HepG2 (cell line): ENCODE data around the gene CHST12. TPM values are rescaled to one million over a fixed set of nuclear protein-coding genes. Genes with fewer than 3 reads are reported as not detected.
A peak's percentile ranks its signal among the peaks of the same experiment; 100 is the strongest.

Source experiments
- AGO1 ChIP-seq: fragments of 200-400 bp; formaldehyde crosslinking; IDR thresholded peaks from 2 replicates; pipeline ENCODE4 v1.6.1; 2017; ENCODE audit warnings: mild to moderate bottlenecking, low read depth, low read length, moderate library complexity; ENCODE audit not compliant: poor library complexity, severe bottlenecking
- ATF1 ChIP-seq: IDR thresholded peaks from 2 replicates; pipeline ENCODE4 v1.6.1; 2016; ENCODE audit warnings: mild to moderate bottlenecking, control low read depth
- CENPT ChIP-seq: sonication (generic); formaldehyde crosslinking; IDR thresholded peaks from 2 replicates; pipeline ENCODE4 v1.8.0; 2022; ENCODE audit warnings: low read depth, mild to moderate bottlenecking, moderate library complexity, missing genetic modification reagents
- JDP2 ChIP-seq: sonication (generic); formaldehyde crosslinking; IDR thresholded peaks from 2 replicates; pipeline ENCODE4 v1.8.1; 2022; ENCODE audit warnings: missing genetic modification reagents, borderline replicate concordance
- NFYB ChIP-seq: sonication (generic); formaldehyde crosslinking; IDR thresholded peaks from 2 replicates; pipeline ENCODE4 v1.4.0; 2020; ENCODE audit warnings: missing genetic modification reagents
- SAP130 ChIP-seq: IDR thresholded peaks from 2 replicates; pipeline ENCODE4 v1.6.1; 2016; ENCODE audit warnings: low read depth
- SNAPC4 ChIP-seq: sonication (generic); formaldehyde crosslinking; IDR thresholded peaks from 2 replicates; pipeline ENCODE4 v1.4.0; 2020; ENCODE audit warnings: mild to moderate bottlenecking, missing genetic modification reagents
- ZBTB40 ChIP-seq, 2 experiments: fragments of 450-650 bp in 1 of 2; sonication (generic) in 1 of 2; formaldehyde crosslinking in 1 of 2; IDR thresholded peaks; 2 replicates each; pipeline versions ENCODE4 v1.6.1 to v1.8.0; 2016 to 2022; ENCODE audit warnings: antibody characterized with exemption in 1 of 2, mild to moderate bottlenecking in 1 of 2, missing genetic modification reagents in 1 of 2
- ZIK1 ChIP-seq: sonication (generic); formaldehyde crosslinking; IDR thresholded peaks from 2 replicates; pipeline ENCODE4 v1.5.0; 2020; ENCODE audit warnings: mild to moderate bottlenecking, low read depth, missing genetic modification reagents, borderline replicate concordance
- ZNF550 ChIP-seq: sonication (generic); formaldehyde crosslinking; IDR thresholded peaks from 2 replicates; pipeline ENCODE4 v1.4.0; 2020; ENCODE audit warnings: mild to moderate bottlenecking, missing genetic modification reagents, borderline replicate concordance
- ZNF678 ChIP-seq: sonication (generic); formaldehyde crosslinking; IDR thresholded peaks from 2 replicates; pipeline ENCODE4 v1.4.0; 2020; ENCODE audit warnings: mild to moderate bottlenecking, missing genetic modification reagents
- ZNF790 ChIP-seq: sonication (generic); formaldehyde crosslinking; IDR thresholded peaks from 2 replicates; pipeline ENCODE4 v1.8.0; 2022; ENCODE audit warnings: missing genetic modification reagents, mild to moderate bottlenecking, borderline replicate concordance
- polyA plus RNA-seq, 8 experiments: library from polyadenylated mRNA; depleted of rRNA in 3 of 8; stranded (reverse) in 7 of 8; unstranded in 1 of 8; fragments of >200 nt; fragmentation: Illumina TruSeq in 4 of 8; extraction: Trizol in 4 of 8; gene quantifications; 2 replicates each; pipeline versions ENCODE4 v1.2.1 to v1.2.3, GENCODE V29; 2011 to 2016; ENCODE audit warnings: low read depth in 4 of 8, missing spikeins in 1 of 8, mixed read lengths in 1 of 8; ENCODE audit not compliant: insufficient read depth in 1 of 8
- total RNA-seq, 5 experiments: library from RNA; depleted of rRNA; stranded (reverse); fragments of >200 nt; fragmentation: Illumina TruSeq; extraction: Trizol; gene quantifications; 2 replicates each; pipeline ENCODE4 v1.2.3, GENCODE V29; 2016; ENCODE audit warnings: low read depth in 1 of 5

The CHST12 gene
- total and polyA plus RNA-seq, 2 of the 13 experiments (the other 11 are each of a cell fraction or from before 2014, with no cell fraction given): 6.4 to 15.8 TPM

- TF ChIP-seq AGO1 (peak; percentile 45), ZIK1 (CRISPR knock-in tag) (0 out of 2 replicates have a peak, but pooled peaks have one; percentile 10), ATF1 (CRISPR knock-in tag) (no peak), JDP2 (CRISPR knock-in tag) (0 out of 2 replicates have a peak, but pooled peaks have one; percentile 4), ZNF790 (CRISPR knock-in tag) (peak; percentile 53; the same call in 1 of the 2 replicates), ZBTB40 (IDR thresholded peaks at IDR 0.05) (no peak), ZBTB40 (CRISPR knock-in tag; IDR thresholded peaks at IDR 0.05) (peak; percentile 25; the same call in 1 of the 2 replicates), ZNF678 (CRISPR knock-in tag) (no peak), ZNF550 (no peak), SAP130 (CRISPR knock-in tag) (peak; percentile 47; the same call in 1 of the 2 replicates), SNAPC4 (CRISPR knock-in tag) (0 out of 2 replicates have a peak, but pooled peaks have one; percentile 41), CENPT (CRISPR knock-in tag) (no peak), NFYB (CRISPR knock-in tag) (no peak)
These were observed 48.3 kb upstream of the CHST12 start (continued) for GRCh38 chr7:2354939-2355704.
